SK-N-SH treated with all-trans-retinoic acid at 6 μM for 48 hours (cell line): ENCODE measurements around the gene FUT7.

Experiments
- ATAC-seq: fragments of 200-7000 bp; cut with Tn5 transposase; 3 replicates; pipeline ENCODE4 v1.9.1; 2020; ENCODE audit warnings: mild to moderate bottlenecking, moderate library complexity
- ARNTL ChIP-seq: fragments of 450-650 bp; formaldehyde crosslinking; IDR thresholded peaks from 2 replicates; pipeline ENCODE4 v1.5.0; 2020; ENCODE audit warnings: low read depth, mild to moderate bottlenecking, moderate library complexity, borderline replicate concordance
- CSDC2 ChIP-seq: fragments of 250-450 bp; sonication (Bioruptor Pico); IDR thresholded peaks from 2 replicates; pipeline ENCODE4 v1.5.0; 2020; ENCODE audit warnings: mild to moderate bottlenecking, moderate library complexity
- ESRRG ChIP-seq: fragments of 250-450 bp; sonication (Bioruptor Pico); IDR thresholded peaks from 2 replicates; pipeline ENCODE4 v1.6.1; 2021; ENCODE audit warnings: mild to moderate bottlenecking
- GLIS3 ChIP-seq: fragments of 250-450 bp; sonication (Bioruptor Pico); IDR thresholded peaks from 2 replicates; pipeline ENCODE4 v1.5.0; 2020; ENCODE audit warnings: mild to moderate bottlenecking, moderate library complexity
- ISL1 ChIP-seq: fragments of 250-450 bp; sonication (Bioruptor Pico); IDR thresholded peaks from 2 replicates; pipeline ENCODE4 v2.1.2; 2022; ENCODE audit warnings: mild to moderate bottlenecking, moderate library complexity
- OSR1 ChIP-seq: fragments of 250-450 bp; sonication (Bioruptor Pico); IDR thresholded peaks from 2 replicates; pipeline ENCODE4 v1.8.0; 2022; ENCODE audit warnings: moderate library complexity, mild to moderate bottlenecking, inconsistent platforms
- PATZ1 ChIP-seq: fragments of 250-450 bp; sonication (Bioruptor Pico); IDR thresholded peaks from 2 replicates; pipeline ENCODE4 v1.8.0; 2020; ENCODE audit warnings: mild to moderate bottlenecking, moderate library complexity, borderline replicate concordance
- POU6F1 ChIP-seq: fragments of 250-450 bp; sonication (Bioruptor Pico); IDR thresholded peaks from 2 replicates; pipeline ENCODE4 v1.8.0; 2021; ENCODE audit warnings: low read depth, mild to moderate bottlenecking, moderate library complexity, borderline replicate concordance
- PPARA ChIP-seq: fragments of 250-450 bp; sonication (Bioruptor Pico); IDR thresholded peaks from 2 replicates; pipeline ENCODE4 v1.5.0; 2020; ENCODE audit warnings: mild to moderate bottlenecking, borderline replicate concordance
- RARB ChIP-seq: fragments of 250-450 bp; sonication (Bioruptor Pico); IDR thresholded peaks from 2 replicates; pipeline ENCODE4 v1.8.0; 2021; ENCODE audit warnings: mild to moderate bottlenecking, moderate library complexity
- SNAI2 ChIP-seq: fragments of 250-450 bp; sonication (Bioruptor Pico); IDR thresholded peaks from 2 replicates; pipeline ENCODE4 v1.5.0; 2020; ENCODE audit warnings: mild to moderate bottlenecking, moderate library complexity
- TCF4 ChIP-seq: fragments of 250-450 bp; sonication (Bioruptor Pico); IDR thresholded peaks from 2 replicates; pipeline ENCODE4 v1.8.0; 2021; ENCODE audit warnings: mild to moderate bottlenecking, moderate library complexity, borderline replicate concordance
- TOX ChIP-seq: fragments of 250-450 bp; sonication (Bioruptor Pico); IDR thresholded peaks from 2 replicates; pipeline ENCODE4 v1.8.0; 2021; ENCODE audit warnings: mild to moderate bottlenecking, moderate library complexity, borderline replicate concordance
- TSHZ2 ChIP-seq: fragments of 250-450 bp; sonication (Bioruptor Pico); IDR thresholded peaks from 2 replicates; pipeline ENCODE4 v1.5.0; 2020; ENCODE audit warnings: mild to moderate bottlenecking, moderate library complexity
- ZC3H10 ChIP-seq: fragments of 250-450 bp; sonication (Bioruptor Pico); IDR thresholded peaks from 2 replicates; pipeline ENCODE4 v1.5.1; 2021; ENCODE audit warnings: mild to moderate bottlenecking, moderate library complexity
- ZFP3 ChIP-seq: fragments of 250-450 bp; sonication (Bioruptor Pico); IDR thresholded peaks from 2 replicates; pipeline ENCODE4 v1.5.0; 2020; ENCODE audit warnings: mild to moderate bottlenecking, moderate library complexity
- ZFP30 ChIP-seq: fragments of 450-650 bp; formaldehyde crosslinking; IDR thresholded peaks from 2 replicates; pipeline ENCODE4 v1.5.0; 2022; ENCODE audit warnings: mild to moderate bottlenecking, moderate library complexity
- ZNF565 ChIP-seq: fragments of 450-650 bp; formaldehyde crosslinking; conservative IDR thresholded peaks from 2 replicates; pipeline ENCODE4 v1.5.0; 2020; ENCODE audit warnings: low read depth, mild to moderate bottlenecking, moderate library complexity
- ZNF70 ChIP-seq: fragments of 450-650 bp; formaldehyde crosslinking; IDR thresholded peaks from 2 replicates; pipeline ENCODE4 v1.5.0; 2020; ENCODE audit warnings: mild to moderate bottlenecking, moderate library complexity
- ZNF8 ChIP-seq: fragments of 450-650 bp; formaldehyde crosslinking; IDR thresholded peaks from 2 replicates; pipeline ENCODE4 v1.5.0; 2020; ENCODE audit warnings: mild to moderate bottlenecking, moderate library complexity
- TF ChIP-seq, protein P1 (sequence below): fragments of 250-450 bp; sonication (Bioruptor Pico); IDR thresholded peaks from 2 replicates; pipeline ENCODE4 v1.5.1; 2021; ENCODE audit warnings: mild to moderate bottlenecking, moderate library complexity
- TF ChIP-seq, protein P2 (sequence below): fragments of 250-450 bp; sonication (Bioruptor Pico); IDR thresholded peaks from 2 replicates; pipeline ENCODE4 v1.5.1; 2020; ENCODE audit warnings: low read depth, mild to moderate bottlenecking, moderate library complexity

The FUT7 gene

DNA sequence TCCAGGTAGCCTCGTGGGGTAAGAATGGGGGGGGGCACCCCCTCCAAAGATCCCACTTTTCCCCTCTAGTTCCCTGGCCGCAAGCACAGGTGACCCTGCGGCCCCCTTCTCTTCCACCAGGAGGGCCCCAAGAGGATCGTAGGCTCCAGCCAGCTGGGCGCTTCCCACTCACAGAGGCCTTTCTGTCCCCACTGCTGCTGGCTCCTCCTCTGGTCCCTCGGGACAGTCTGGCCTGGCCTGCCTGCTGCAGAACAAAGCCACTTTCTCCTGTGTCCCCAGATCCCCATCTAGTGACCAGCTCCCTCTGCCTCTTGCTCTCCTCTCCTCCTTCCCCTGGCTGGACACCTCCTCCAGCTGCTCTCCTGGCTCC, 39.0 kb upstream of the FUT7 start:
- peak; percentile 30 for ATAC-seq
- TF ChIP-seq PPARA (CRISPR knock-in tag) (no peak), GLIS3 (CRISPR knock-in tag) (no peak), ZFP30 (CRISPR knock-in tag) (no peak), TOX (no peak), ZC3H10 (no peak), PATZ1 (CRISPR knock-in tag) (no peak), TSHZ2 (CRISPR knock-in tag) (no peak), ESRRG (no peak), ISL1 (CRISPR knock-in tag) (no peak), POU6F1 (no peak), CSDC2 (CRISPR knock-in tag) (no peak)

- ATAC-seq: peak; percentile 94
- TF ChIP-seq TSHZ2 (CRISPR knock-in tag) (0 out of 2 replicates have a peak, but pooled peaks have one; percentile 15), PPARA (CRISPR knock-in tag) (no peak)
Measured at GRCh38 chr9:137070201-137070905, 38.5 kb upstream of the FUT7 start, which contains the start of gene SAPCD2. TSS of gene SAPCD2 (minus strand) at chr9:137070557. CDS start at chr9:137070460, 97 bp downstream.

GRCh38 chr9:137069508-137070091, 37.7 kb upstream of the FUT7 start:
- no peak for ATAC-seq
- TF ChIP-seq OSR1 (CRISPR knock-in tag) (no peak), POU6F1 (no peak), CSDC2 (CRISPR knock-in tag) (no peak), ZC3H10 (no peak), SNAI2 (CRISPR knock-in tag) (no peak), PPARA (CRISPR knock-in tag) (no peak), ISL1 (CRISPR knock-in tag) (no peak), ZNF8 (CRISPR knock-in tag) (no peak), ZNF565 (CRISPR knock-in tag) (no peak), ARNTL (CRISPR knock-in tag) (no peak), TCF4 (CRISPR knock-in tag) (no peak), ZFP3 (CRISPR knock-in tag) (no peak), ESRRG (no peak), ZNF70 (no peak), RARB (CRISPR knock-in tag) (no peak)
- TF ChIP-seq, protein P1, sequence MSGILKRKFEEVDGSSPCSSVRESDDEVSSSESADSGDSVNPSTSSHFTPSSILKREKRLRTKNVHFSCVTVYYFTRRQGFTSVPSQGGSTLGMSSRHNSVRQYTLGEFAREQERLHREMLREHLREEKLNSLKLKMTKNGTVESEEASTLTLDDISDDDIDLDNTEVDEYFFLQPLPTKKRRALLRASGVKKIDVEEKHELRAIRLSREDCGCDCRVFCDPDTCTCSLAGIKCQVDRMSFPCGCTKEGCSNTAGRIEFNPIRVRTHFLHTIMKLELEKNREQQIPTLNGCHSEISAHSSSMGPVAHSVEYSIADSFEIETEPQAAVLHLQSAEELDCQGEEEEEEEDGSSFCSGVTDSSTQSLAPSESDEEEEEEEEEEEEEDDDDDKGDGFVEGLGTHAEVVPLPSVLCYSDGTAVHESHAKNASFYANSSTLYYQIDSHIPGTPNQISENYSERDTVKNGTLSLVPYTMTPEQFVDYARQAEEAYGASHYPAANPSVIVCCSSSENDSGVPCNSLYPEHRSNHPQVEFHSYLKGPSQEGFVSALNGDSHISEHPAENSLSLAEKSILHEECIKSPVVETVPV (CRISPR knock-in tag): no peak
- TF ChIP-seq, protein P2, sequence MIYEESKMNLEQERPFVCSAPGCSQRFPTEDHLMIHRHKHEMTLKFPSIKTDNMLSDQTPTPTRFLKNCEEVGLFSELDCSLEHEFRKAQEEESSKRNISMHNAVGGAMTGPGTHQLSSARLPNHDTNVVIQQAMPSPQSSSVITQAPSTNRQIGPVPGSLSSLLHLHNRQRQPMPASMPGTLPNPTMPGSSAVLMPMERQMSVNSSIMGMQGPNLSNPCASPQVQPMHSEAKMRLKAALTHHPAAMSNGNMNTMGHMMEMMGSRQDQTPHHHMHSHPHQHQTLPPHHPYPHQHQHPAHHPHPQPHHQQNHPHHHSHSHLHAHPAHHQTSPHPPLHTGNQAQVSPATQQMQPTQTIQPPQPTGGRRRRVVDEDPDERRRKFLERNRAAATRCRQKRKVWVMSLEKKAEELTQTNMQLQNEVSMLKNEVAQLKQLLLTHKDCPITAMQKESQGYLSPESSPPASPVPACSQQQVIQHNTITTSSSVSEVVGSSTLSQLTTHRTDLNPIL (CRISPR knock-in tag): no peak
